ENCODE measurements around the gene HTT. TPM values are rescaled to one million over a fixed set of nuclear protein-coding genes. Genes with fewer than 3 reads are reported as not detected.

HTT gene
- total RNA-seq, 4 donors from 2014 or later, result 37.6 to 78.7 (median 56.3) TPM

DNA sequence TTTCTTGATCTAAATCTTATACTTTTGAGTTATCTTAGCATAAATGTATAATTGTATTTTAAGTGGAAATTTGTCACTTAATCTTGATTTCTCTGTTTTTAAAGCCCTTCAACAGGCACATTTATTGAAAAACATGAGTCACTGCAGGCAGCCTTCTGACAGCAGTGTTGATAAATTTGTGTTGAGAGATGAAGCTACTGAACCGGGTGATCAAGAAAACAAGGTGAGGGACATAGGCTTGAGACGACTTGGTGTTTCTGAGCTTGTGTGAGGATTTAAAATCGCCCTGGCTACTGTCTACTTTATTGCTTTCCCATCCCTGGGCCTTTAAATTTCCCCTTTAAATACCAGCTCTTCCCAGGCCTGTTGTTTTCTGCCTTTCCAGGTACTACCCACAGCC, 55.7 kb downstream of the HTT start:
- DNase-seq (ENCODE audit: low spot score) (no peak), ATAC-seq (ENCODE audit: low FRiP score) (no peak)
- TF ChIP-seq, protein P1, sequence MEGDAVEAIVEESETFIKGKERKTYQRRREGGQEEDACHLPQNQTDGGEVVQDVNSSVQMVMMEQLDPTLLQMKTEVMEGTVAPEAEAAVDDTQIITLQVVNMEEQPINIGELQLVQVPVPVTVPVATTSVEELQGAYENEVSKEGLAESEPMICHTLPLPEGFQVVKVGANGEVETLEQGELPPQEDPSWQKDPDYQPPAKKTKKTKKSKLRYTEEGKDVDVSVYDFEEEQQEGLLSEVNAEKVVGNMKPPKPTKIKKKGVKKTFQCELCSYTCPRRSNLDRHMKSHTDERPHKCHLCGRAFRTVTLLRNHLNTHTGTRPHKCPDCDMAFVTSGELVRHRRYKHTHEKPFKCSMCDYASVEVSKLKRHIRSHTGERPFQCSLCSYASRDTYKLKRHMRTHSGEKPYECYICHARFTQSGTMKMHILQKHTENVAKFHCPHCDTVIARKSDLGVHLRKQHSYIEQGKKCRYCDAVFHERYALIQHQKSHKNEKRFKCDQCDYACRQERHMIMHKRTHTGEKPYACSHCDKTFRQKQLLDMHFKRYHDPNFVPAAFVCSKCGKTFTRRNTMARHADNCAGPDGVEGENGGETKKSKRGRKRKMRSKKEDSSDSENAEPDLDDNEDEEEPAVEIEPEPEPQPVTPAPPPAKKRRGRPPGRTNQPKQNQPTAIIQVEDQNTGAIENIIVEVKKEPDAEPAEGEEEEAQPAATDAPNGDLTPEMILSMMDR (IDR thresholded peaks at IDR 0.05), result no peak

DNA sequence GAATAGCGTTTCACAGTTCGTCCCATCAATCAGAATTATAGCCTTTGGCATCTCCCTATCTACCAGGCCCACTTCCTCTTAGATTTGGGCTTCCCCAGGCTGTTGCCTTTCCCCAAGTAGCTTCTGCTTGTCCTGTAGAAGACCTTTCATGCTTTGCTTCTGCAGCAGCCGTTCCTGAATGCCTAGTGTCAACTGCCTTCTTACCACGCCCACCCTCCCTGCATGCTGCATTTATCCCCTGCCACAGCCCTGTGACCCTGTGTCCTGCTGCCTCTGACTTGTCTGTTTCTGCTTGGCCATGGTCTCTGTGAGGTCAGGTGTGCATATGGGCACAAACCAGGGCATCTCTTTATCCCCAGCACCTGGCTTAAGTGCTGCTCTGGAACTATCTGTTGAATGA, 56.3 kb downstream of the HTT start:
- no peak for ATAC-seq (ENCODE audit: low FRiP score)
- no peak for DNase-seq (ENCODE audit: low spot score)
- TF ChIP-seq, protein P1 (IDR thresholded peaks at IDR 0.05), result no peak

DNA sequence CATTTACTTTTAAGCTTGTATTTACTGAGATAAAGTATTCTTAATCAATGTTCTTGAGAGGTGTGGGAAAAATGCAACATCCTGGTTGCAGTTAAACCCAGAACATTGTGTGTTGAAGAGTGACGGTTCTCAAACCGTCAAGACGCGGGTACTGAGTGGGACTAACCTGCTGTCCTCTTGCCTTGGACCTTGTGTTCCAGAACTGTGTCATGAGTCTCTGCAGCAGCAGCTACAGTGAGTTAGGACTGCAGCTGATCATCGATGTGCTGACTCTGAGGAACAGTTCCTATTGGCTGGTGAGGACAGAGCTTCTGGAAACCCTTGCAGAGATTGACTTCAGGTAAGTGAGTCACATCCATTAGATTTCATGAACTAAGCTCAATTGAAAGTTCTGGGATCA, 59.7 kb downstream of the HTT start:
- ATAC-seq (ENCODE audit: low FRiP score) (no peak), DNase-seq (ENCODE audit: low spot score) (no peak)
- TF ChIP-seq, protein P1 (IDR thresholded peaks at IDR 0.05), result no peak

DNA sequence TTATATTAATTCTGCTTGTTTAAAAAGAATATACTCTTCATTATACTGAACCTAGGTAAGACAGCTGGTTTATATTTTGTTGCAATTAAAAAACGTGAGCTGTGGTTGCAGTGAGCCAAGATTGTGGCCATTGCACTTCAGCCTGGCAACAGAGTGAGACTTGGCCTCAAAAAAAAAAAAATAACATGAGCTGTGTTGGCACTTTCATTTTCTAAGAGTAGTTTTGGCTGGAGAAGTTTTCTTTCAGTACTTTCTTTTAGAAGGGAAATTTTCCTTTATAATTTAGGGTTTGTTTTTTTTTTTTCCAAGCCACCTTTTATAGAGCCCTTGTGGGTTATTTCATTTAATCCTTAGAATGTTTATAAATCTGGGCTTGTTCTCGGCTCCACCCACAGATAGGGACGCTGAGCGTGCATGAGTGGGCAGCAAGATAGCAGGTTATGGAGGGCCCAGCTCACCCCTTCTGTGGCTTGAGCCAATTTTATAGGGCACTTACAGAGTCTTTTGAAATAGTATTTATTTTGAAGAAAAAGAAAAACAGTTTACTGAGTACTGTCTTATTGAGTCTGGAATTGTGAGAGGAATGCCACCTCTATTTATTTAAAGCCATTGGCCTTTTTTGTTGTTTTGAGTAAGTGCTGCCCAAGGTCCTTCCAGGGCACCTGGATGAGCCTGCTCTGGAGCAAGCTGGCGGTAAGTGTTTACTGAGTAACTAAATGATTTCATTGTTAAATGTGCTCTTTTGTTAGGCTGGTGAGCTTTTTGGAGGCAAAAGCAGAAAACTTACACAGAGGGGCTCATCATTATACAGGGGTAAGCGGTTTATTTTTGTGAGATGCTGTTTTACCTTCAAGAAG, 60.9 kb downstream of the HTT start:
- TF ChIP-seq, protein P1 (IDR thresholded peaks at IDR 0.05), result no peak
- no peak for DNase-seq (ENCODE audit: low spot score)
- ATAC-seq (ENCODE audit: low FRiP score), result no peak

DNA sequence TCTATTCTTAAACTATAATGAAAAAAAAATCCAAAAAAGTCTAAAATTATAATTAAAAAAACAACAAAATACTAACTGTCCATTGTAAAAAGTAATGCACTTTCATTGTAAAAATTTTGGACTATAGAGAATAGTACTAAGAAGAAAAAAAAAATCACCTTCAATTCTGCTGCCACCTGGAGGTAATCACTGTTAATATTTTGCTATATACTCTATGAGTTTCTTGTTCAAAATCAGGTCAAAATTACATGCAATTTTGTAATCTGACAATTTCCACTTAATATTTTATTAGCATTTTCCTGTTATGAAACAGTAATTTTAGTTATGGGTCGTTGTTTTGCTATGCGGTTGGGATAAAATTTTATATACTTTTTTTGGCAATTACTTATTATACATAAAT, 62.0 kb downstream of the HTT start:
- DNase-seq (ENCODE audit: low spot score) (no peak), ATAC-seq (ENCODE audit: low FRiP score) (no peak)
- TF ChIP-seq, protein P1 (IDR thresholded peaks at IDR 0.05), result no peak

DNA sequence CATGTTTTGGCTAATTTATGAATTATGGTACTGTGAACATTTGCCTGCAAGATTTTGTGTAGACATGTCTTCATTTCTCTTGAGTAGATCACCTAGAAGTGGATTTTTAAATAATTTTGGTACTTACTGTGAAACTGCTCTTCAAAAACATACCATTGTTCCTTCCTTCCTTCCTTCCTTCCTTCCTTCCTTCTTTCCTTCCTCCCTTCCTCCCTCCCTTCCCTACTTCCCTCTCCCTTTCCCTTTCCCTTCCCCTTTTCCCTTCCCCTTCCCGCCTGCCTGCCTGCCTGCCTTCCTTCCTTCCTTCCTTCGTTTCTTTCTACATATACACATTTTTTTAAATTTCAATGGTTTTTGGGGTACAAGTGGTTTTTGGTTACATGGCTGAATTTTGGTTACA, 63.4 kb downstream of the HTT start:
- no peak for ATAC-seq (ENCODE audit: low FRiP score)
- TF ChIP-seq, protein P1 (IDR thresholded peaks at IDR 0.05), result no peak
- no peak for DNase-seq (ENCODE audit: low spot score)

Measured in omental fat pad (tissue), 4 donors.